HG02571 (cell line): Measurements from ENCODE around the gene SLC25A21.

Experiments used
- ATAC-seq: cut with Tn5 transposase; IDR thresholded peaks from one replicate; pipeline ENCODE4 v1.9.1; 2021; ENCODE audit warnings: mild to moderate bottlenecking, moderate library complexity; ENCODE audit not compliant: unreplicated experiment

The SLC25A21 gene

DNA sequence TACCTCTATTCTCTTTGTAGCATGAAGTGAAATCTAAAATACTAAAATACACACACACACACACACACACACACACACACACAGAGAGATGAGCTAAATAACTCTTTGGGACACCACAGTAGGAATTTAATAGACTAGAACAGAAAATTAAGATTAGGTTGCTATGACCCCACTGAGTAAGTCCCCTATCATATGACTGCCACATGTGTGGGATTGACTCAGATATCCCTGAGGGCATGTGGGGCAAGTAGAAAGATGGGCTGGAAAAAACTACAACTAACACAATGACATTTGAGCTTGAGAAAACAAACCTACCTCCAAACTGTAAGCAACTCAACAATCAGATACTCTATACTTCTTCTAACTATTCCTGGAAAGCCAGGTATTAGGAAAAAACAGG, 27.0 kb downstream of the SLC25A21 start:
- no peak for ATAC-seq

DNA sequence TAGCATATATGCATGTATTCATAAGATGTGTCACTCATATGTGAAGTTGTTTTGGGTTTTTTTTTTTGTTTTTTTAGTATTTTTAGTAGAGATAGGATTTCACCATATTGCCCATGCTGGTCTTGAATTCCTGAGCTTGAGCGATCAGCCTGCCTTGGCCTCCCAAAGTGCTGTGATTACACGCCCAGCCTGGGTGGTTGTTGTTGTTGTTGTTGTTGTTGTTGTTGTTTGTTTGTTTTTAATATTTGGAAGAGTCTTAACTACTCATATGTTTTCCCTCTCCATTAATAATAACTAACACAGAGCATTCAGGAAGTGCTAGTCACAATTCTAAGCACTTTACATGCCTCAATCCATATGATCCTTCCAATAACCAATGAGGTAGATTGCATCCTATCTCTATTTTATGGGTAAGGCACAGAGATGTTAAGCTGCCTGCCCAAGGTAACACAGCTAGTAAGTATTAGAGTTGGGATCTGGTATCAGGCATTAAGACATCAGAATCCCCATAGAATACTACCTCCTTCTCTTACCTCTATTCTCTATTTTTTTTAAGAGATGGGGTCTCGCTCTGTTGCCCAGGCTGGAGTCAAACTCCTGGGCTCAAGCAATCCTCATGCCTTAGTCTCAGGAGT, 27.6 kb downstream of the SLC25A21 start:
- no peak for ATAC-seq

DNA sequence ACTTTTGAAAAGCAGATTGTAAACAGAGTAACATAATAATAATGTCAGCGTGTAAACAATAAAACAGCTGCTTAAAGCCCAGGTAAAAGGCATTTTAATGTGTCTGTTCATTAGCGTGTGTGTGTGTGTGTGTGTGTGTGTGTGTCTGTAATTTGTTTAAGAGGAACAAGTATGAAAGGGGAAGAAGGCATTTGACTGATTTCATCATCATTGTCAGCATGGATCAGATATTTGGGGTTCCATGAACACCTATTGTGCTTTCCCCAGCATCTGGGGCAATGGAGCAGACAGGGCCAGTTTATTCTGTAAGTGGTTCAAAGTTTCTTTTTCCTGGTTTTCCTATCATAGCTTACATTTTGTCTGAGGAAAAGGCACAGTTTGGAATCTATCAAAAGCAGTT, 28.9 kb downstream of the SLC25A21 start:
- no peak for ATAC-seq

DNA sequence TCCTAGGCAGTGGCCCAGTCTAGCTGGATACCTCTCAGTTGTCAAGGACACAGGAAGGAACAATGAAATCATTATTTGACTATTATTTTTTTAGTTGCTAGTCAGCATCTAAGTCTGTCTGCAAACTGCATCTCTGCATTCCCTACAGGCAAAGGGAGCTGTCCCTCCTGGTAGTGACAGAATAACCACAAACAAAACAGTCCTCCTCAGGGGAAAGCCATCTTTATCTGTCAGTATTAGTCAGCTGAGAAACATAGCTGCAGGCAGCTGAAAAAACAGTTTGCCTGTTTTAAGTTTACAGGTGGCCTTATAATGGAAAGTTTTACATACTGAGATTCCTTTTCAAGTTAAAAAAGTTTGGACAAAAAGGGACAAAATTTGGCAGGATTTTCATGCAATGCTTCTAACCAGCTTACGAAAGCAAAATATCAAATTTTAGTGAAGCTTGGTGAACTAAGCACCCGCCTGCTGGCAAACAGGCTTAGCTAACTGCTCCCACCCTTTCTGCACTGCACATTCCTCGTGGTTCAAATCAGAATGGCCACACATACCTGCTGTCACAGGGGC, 29.5 kb downstream of the SLC25A21 start:
- ATAC-seq: no peak

DNA sequence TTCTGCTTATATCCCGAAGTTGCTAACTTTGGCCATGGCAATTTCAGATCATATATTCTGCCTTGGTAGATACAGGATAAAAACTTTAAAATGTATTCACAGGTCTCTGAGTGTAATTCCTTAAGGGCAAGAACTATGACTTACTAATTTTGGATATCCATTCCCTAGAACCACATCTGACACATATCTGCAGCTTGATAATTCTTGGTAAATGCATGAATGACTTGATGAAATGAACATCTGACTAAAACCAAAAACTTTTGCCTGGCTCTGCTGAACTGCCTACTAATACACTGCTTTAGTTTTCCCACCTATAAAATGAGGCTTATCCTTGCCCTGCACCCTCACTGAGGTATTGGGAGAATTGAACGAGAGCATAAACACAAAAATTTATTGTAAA, 32.2 kb downstream of the SLC25A21 start:
- ATAC-seq: no peak

DNA sequence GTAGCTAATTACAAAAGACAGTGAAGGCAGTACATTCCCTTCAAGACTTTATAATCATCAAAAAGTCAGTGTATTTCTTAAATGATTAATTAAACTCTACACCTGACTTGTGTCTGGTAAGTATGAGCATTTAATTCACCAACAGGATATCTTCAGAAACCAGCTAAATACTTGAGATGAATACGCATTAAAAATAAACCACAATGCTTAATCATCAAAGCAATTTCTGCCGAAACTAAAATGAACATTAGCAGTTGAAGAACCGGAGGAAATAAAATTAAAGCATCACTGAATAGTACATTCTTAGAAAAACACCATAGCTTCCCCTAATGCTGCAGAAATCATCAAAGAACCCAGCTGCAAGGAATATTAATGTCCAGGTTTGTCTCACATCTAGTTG, 32.7 kb downstream of the SLC25A21 start:
- ATAC-seq: no peak

DNA sequence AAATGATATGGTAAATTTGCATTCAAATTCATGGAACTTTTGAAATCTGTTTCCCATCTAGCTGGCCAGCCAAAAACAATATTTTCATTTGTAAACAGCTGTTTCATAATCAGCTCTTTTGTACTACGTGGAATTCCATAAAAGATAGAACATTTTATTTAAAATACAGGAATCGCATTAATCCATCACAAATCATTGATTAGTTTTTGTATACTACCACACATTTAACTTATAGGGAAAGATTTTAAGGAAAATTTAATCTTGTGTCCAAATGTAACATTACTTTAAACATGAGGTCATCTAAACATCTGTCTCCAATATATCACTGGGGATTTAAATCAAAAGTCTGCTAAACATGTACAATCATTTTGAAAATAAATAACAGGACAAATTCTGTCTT, 33.5 kb downstream of the SLC25A21 start:
- no peak for ATAC-seq

DNA sequence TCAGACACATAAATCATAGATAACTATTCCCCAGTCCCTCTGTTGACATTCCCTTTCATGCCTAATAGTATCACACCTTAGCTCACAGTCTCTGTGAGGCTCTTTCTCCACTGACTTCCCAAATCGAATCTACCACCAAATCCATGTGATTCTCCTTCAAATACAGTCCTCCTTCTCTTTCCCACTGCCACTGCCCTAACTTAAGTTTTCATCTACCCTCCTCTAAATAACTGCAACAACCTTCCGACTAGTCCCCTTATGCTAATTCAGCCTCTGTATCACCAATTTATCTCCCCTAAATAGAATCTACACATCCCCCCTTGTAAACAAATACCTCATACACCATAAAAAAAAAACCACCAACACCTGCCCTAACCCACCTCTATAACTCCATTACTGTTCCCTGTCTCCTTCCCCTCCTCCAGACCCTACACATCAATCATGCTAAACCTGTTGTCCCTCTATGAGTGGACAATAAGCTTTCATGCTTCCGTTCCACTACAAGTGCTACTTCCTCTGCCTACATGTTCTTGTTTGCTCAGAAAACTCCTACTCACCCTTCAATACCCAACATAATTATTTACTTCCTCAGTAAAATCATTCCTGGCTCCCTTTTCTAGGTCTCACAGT, 39.0 kb downstream of the SLC25A21 start:
- no peak for ATAC-seq

DNA sequence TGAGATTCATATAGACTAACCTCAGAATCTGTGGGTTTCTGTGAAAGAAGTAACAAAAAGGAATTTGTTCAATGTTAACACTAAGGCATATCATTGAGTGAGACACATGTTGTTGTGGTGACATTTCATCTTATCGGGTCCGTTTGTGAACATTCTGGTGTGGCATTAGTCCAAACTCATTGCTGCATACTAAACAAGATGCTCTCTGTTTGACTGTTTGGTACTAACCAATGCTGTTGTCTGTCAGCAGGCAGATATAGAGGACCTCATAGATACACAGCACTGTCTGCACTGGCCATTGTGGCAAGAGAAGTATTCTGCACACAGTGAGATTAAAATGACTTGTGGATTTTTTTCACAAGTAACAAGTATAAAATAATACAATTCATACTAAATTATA, 41.2 kb downstream of the SLC25A21 start:
- ATAC-seq: no peak

DNA sequence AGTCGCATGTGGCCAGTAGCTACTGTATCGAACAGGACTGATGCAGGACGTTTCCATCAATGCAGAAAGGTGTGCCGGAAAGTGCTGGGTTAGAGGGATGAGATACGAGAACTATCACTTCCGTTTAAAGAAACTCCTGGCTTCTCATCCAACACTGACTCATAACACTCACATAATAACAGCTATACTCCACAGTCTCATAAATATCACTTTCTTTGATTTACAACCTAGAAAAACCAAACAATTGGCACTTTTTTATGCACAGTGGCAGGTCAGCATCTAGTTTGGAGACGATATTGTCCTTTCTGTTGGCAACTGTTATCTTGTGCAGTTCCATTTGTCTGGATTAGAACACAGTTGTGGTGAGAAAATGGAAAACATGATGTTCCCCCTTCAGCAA, 43.4 kb downstream of the SLC25A21 start:
- no peak for ATAC-seq

DNA sequence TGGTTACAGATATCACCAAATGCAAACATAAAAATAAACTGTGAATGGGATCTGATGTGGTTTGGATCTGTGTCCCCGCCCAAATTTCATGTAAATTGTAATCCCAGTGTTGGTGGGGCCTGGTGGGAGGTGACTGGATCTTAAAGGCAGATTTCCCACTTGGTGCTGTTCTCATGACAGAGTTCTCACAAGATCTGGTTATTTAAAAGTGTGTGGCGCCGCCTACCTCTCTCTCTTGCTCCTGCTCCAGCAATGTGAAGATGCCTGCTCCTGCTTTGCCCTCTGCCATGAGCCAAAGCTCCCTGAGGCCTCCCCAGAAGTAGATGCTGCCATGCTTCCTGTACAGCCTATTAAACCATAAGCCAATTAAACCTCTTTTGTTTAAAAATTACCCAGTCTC, 47.8 kb downstream of the SLC25A21 start:
- no peak for ATAC-seq

DNA sequence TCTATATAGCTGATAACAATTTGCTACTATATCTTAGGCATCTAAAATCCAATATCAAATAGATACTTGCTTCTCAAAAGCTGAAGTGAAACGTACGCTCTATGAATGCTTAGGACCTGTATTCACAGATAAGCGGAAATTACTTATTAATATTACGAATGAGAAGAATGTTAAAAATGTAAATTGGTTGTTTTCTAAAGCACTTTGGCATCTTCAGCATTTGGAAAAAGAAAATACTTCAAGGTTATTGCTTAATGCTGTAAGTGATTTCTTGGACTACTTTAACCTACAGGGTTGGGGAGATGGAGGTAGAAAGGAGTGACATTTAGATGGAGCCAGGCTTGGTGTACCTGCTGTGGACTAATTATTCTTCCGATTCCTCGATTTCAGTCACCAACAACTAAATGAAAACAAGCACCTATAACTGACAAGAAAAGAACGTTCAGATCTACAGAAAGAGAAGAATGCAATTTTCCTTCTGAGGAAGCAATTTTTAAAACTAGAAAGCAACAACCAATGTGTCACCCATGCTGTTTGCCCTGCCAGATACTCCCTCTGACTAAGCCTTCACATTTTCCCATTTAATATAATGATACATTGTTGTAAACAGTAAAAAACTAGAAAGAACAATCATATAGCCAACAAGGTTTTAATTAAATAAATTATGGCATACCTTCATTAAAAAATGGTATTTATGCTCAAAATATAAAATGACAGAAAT, 49.3 kb downstream of the SLC25A21 start:
- ATAC-seq: no peak

DNA sequence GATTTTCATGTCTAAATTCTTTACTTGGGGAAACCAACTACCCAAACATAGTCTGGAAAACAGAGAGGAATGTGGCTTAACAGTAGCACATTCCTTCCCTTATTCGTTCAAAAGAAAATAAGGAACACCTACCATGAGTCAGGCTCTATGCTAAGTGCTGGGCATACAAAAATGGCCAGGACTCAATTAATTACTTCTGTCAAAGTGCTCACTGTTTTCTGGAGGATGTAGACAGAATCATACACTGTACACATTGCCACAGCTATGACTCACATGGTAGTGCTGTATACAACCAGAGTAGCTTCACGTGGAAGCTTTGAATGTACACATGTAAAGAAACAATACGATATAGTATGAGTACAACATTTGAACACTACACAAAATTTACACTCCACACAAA, 50.1 kb downstream of the SLC25A21 start:
- ATAC-seq: no peak

DNA sequence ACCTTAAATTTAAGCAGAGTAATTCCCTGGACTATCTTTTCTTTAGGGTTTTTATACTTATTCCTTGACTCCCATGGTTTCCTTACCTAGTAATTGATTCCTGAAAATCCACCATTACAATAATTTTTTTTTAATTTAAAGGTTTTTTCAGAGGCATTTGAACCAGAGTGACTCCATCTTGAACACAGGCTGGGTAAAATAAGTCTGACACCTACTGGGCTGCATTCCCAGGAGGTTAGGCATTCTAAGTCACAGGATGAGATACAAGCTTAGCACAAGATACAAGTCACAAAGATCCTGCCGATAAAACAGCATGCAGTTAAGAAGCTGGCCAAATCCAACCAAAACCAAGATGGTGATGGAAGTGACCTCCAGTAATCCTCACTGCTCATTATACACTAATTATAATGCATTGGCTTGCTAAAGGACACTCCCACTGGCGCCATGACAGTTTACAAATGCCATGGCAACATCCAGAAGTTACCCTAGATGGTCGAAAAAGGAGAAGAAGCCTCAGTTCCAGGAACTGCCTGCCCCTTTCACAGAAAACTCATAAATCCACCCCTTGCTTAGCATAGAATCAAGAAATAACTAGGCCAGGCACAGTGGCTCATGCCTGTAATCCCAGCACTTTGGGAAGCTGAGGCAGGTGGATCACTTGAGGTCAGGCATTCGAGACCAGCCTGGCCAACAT, 53.6 kb downstream of the SLC25A21 start:
- no peak for ATAC-seq

DNA sequence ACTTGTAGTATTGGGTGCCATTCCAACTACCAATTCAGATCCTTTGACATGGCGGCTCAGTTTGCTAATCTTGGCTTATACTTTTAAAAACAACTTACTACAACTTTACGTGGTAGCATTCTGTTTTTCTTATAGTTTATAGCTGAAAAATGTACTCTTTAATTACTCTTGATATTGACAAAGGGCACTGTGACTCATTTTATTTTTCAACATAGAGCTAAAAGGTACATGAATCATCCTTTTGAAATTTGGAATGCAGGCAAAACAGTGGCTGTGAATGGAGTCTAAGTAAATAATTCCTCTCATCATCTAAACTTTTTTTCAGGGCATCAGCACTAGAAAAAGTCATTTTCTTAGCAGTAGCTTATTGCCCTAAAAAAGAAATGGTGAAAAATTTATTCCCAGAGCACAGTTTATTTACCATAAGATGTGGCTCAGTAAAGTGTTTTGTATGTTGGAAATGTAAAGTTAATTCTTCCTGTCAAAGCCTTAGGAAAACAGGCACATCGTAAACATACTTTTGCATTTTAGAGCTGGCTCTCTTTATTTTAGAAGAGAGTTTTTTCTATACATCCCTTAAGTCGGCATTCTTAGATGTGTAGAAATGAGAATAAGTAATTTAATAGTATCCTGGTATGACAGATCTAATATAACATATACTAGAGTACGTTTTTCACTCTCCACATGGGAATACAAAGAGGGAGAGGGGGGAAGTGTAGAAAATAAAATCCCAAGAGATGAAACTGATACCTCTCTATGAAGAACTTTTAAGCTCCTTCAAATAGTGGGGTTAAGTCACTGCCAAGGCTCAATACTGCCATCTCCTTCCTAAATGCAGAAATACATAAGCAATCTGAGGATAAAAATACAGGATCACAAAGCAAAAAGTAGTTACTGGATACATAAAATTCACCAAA, 55.2 kb downstream of the SLC25A21 start:
- no peak for ATAC-seq

DNA sequence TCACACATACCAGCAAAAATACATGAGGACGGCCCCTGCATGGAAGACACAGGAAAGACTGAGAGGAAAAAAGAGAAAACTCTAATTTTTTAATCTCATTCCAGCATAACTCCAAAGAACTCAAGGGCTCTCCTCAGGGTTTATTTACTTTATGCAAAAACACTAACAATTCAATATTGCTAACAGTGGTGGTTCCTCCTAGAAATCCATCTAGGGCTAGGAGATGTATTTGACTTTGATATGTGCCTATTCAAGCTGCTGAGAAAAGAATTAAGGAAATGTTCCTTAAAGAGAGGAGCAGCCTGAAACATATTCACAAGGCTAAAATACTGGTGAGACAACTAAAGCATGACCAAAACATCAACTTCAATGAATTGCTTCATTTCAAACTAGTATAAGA, 57.0 kb downstream of the SLC25A21 start:
- no peak for ATAC-seq

DNA sequence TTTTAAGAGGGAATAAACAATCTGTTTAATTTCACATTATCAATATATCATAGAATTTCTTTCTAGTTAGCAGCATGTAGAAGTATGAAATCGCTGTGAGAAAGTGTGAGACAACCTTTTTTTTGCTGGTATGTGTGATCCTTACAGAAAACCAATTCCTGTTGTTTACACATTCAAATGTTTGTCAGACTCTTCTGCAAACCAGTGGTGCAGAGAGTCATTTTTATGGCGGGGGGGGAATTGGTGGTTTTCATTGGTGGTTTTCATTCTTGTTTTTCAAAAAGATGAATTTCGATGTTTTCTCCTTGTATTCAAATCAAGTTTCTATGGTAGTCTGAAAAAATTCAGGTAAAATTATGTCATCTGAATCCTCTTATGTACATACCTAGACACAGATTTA, 57.8 kb downstream of the SLC25A21 start:
- no peak for ATAC-seq

DNA sequence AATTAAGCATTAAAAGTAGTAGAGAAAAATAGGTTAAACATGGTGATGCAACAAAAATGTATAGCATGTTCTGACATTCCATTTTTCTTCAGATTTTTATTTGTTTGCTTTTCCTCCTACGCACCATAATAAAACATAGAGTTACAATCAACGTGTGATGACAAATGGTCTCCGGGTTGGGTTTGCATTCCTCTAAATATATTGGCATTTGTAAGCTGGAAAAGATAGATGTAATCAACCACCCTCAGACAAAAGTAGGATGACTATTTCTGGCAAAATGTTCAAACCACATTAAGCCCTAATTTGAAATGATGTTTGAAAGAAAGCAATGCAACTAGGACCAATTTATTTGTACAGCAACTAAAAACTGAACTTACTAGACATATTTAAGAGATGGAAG, 58.4 kb downstream of the SLC25A21 start:
- ATAC-seq: no peak

DNA sequence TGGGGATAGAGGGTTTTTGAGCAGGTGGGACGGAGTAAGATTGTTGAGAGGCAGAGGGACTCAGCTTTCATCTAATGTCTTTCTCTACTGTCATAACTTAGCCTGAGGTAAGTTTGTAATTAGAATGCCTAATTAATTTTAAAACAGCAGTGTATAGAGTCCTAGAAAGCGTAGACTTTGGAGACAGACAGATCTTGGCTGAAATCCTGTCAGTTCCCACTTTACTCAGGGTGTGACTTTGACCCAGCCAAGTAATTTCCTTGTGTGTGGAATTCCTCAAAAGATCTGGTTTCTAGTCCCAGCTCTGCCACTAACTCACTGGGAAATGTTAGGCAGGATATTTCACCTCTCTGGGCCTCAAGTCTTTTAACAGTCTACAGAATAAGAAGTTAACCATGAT, 74.3 kb downstream of the SLC25A21 start:
- ATAC-seq: no peak

DNA sequence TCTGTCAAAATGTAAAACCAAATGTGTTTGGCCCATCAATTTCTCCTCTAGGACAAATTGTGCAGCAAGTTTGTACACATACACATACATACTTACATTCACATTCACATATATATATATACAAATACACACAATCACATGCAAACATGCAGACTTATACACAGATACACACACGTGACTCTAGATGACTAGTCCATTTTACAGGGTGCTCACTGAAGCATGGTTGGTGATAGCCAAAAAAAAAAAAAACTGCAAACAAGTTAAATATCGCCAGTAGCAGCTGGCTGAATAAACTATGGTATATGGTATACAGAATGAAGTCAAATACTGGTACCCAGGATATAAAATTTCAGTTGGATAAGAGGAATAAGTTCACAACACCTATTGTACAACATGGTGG, 77.9 kb downstream of the SLC25A21 start:
- ATAC-seq: no peak
